Activated CD8-positive, alpha-beta memory T cell treated with anti-CD3 and anti-CD28 coated beads for 4 hours (primary cell): Measurements from ENCODE around the gene ADNP.
A peak's percentile ranks its signal among the peaks of the same experiment; 100 is the strongest.
"Not testable (repeated sequence)": the region's sequence is repeated elsewhere in the genome, so short reads cannot be mapped to it uniquely, and the experiment has no call there.

Experiments
- DNase-seq, 2 donors: peaks; one replicate each; pipeline ENCODE4 v3.0.0-alpha.2; 2020; ENCODE audit warnings: low read depth in 2 of 2

Gene ADNP

DNA sequence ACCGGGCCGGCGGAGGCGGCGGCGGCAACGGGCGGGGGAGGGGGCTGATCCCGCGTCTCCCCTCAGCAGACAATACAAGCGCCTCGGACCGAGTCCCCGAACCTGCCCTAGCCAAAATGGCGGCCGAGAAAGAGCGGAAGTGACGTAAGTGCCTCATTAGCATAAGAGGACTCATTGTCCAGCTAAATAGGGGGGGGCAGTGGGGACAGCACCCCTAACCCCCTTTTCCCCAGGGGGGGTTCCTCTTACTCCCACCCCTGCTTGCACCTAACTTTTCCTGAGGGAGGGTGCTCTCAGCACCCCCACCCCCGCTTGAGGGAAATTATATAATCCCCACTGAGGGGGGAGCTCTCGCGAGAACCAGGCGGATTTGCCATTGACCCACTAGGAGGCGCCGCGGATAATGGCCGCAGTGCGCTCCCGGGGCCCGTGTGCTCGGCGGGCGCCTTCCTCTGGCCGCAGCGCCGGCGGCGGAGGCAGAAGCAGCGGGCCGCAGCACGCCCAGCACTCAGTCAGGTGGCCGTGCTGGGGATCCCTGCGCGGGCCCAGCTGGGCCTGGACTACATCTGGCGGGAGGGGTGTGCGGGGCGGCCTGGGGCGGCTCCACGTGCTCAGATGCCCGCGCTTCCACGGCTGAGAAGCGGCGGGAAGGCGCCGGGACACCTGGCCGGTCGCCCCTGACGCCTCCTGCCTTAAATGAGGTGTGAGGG is at the start of gene ADNP:
TSS of gene ADNP (minus strand) at position 132 of the 710 bp plus-strand sequence. CDS start 27,441 bp downstream, outside the sequence.
- peak; percentile 73 to 77 for DNase-seq

DNA sequence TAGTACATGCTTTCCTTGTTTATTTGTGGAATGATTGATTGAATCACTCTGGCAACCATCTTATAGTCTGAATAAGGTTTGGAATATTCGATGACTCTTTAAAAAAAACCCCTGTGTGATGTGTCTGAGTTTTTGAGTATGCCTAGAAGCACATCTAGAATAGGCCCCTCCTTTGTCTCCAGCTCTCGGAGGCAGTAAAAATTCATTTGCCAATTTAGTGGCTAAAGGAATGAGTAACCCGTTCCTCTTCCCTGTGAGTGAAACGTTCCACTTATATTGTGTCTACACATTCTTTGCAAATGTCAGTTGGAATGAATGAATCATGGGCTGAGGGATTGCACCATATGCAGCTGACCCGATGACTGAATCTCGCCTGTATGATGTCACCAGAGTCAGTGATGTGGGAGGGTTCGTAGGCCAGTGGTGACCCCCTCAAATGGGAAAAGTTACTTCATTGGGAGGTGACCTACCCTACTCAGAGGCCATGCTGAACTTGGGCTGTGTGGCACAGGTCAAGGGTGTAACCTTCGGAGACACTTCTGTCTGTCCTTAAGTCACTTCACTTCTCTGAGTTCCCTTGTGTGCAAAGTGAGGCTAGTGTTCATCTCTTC is 48.9 kb upstream of the ADNP start:
- DNase-seq, result no peak

DNA sequence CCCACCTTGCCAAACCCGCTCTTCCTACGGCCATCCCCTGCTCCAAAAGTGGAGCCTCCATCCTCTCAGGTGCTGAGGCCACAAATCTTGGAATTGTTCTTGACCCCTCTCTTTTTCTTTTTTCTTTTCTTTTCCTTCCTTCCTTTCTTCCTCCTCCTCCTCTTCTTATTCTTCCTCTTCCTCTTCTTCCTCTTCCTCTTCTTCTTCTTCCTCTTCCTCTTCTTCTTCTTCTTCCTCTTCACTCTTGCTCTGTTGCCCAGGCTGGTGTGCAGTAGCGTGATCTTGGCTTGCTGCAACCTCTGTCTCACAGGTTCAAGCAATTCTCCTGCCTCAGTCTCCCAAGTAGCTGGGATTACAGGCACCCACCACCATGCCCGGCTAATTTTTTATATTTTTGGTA is 47.3 kb upstream of the ADNP start:
- not testable (repeated sequence) for DNase-seq

DNA sequence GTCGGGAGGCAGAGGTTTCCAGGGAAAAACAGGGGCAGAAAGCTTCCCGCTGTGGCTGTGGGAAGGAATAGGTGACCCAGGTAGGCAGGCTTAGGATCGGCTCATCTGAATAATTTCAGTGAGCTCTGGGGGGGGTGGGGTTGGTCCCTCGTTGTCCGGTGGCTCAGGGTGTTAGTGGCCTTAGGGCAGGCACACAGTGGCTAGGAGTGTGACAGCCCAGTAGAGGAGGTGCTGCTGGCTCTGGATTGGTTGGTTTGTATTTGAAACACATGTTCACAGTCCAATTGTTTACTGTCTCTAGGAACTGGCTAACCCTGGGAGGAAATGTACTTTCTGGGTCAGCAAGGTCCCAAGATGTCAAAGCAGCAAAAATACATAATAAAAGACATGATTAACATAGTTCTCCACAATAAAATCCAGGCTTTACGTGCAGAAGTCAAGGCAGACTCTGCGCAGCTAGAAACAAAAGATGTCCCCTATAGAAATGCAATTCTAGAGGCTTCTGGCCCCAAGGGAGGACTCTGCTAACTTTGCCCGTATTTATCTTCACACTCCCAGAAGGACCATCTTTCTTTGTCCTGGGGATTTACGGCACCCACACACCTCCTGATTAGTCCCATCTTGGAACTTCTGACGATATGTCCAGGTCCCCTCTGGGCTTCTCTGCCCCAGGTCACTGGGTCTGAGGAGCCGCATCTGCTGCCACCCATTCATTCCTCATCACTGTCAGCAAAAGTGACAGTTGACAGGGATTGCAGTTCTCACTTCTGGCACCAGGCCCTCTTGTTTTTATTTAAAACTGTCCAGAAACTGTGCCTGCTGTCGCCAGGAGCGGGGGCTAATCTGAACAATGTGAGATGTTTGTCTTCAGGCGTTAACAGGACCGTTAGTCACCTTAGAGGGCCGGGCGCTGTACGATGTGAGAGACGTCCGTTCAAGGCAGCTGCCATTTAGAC is 46.1 kb upstream of the ADNP start:
- DNase-seq, result no peak

DNA sequence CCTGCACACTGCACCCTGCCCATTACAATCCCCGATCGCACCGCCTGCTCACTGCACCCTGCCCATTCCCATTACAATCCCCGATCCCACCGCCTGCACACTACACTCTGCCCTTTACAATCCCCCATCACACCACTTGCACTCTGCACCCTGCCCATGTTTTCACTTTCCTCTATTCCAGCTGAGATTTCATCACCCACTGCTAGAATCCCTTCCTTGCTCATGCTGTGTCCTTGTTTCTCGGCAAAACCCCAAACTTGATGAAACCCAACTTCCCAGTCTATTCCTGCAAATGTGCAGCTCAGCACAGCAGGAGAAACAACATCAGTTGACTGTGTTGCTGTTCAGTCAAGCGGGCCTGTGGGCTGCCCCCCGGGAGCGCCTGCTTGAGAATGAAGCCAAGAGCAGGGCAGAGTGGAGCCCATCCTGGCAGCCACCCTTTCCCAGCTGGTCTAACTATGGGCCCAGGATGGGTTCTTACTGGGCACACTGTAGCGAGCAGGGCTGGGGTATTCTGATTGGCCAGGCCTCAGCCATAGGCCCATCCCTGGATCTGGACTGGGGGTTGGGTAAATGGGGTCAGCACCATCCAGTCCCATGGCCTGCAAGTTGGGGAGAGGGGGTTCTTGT is 44.6 kb upstream of the ADNP start:
- DNase-seq, result no peak

DNA sequence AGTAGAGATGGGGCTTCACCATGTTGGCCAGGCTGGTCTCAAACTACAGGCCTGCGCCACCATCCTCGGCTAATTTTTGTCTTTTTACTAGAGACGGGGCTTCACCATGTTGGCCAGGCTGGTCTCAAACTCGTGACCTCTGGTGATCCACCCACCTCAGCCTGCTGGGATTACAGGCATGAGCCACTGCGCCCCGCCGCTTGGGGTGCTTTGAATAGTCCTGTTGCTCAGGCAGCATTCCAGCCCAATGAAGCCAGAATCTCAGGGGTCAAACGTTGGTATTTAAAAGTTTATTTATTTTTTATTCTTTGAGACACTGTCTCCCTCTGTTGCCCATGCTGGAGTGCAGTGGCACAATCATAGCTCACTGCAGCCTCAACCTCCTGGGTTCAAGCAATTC is 38.7 kb upstream of the ADNP start:
- no peak for DNase-seq

DNA sequence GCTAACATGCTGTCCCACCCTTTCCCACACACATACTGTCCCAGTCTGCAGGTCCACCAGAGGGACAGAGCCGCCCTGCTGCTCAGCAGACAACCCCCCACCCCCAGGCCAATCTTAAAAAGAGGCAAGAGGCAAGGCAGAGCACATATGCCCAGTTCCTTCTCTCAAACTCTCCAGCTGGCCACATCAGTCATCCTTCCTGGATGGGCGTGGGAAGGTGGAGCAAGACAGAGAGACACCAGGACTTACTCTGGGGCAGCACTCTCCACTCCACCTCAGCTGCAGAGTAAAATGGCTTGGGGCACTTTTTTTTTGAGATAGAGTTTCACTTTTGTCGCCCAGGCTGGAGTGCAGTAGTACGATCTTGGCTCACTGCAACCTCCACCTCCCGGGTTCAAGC is 38.2 kb upstream of the ADNP start:
- no peak for DNase-seq

DNA sequence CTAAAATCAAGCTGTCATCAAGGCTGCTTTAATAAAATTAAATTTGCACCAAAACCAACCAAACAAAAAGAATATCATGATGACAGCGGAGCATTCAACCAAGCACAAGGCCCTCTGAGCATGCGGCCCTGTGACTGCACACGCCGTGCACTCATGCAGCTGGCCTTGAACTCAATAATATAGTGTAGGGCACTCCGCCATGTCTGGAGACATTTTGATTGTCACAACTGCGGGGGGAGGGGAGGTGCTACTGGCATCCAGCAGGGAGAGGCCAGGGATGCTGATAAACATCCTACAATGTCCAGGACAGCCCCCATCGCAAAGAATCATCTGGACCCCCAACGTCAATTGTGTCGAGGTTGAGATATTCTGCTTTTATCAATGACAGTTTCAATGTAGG is 37.1 kb upstream of the ADNP start:
- DNase-seq, result no peak

DNA sequence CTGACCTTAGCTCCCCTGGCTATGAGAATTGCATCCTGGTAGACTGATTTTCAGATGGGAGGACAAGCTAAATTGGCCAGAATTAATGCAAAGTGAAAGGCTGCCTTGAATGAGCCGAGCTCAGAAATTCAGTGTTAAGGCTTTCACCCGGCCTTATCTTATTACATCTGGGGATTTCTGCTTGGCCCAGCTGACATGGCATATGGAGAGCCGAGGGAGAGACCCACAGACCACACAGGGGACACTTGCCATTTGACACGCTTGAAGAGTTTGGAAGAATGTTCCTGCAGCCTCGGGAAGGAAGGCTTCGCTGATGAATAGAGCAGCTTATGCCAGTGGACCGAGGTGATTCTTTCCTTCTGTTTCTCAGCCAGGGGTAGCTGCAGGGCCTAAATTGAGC is 36.3 kb upstream of the ADNP start:
- DNase-seq, result no peak

DNA sequence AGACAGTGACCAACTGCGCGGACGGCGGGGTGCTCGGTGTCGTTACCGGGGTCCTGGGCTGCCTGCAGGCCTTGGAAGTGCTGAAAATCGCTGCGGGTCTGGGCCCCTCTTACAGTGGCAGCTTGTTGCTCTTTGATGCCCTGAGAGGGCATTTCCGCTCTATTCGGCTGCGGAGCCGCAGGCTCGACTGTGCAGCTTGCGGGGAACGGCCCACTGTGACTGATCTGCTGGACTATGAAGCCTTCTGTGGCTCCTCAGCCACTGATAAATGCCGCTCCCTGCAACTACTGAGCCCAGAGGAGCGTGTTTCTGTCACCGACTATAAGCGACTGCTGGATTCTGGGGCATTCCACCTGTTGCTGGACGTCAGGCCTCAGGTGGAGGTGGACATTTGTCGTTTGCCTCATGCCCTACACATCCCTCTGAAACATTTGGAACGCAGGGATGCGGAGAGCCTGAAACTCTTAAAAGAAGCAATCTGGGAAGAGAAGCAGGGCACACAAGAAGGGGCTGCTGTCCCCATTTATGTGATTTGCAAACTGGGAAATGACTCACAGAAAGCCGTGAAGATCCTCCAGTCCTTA is 28.4 kb upstream of the ADNP start:
- DNase-seq, result no peak

DNA sequence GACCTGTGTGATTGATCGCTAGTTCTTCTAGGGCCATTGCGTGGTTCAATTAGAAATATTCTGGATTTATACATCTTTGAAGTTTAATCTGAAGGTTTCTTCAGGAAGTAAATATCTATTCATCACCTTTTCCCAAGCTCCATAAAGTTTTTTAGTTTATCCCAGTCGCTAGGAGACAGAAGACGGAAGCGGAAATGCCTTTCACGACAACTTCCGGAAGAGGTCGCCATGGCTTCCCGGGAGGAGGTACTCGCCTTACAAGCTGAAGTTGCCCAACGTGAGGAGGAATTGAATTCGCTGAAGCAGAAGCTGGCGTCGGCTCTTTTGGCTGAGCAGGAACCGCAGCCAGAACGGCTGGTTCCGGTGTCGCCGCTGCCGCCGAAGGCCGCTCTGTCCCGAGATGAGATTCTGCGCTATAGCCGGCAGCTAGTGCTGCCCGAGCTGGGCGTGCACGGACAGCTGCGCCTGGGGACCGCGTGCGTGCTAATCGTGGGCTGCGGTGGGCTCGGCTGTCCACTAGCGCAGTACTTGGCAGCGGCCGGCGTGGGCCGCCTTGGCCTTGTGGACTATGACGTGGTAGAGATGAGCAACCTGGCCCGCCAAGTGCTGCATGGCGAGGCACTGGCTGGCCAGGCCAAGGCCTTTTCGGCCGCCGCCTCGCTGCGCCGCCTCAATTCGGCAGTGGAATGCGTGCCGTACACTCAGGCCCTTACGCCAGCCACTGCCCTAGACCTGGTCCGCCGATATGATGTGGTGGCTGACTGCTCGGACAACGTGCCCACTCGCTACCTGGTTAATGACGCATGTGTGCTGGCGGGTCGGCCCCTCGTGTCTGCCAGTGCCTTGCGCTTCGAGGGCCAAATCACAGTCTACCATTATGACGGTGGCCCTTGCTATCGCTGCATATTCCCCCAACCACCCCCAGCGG is 27.6 kb upstream of the ADNP start, which contains the start of gene MOCS3:
TSS of gene MOCS3 (plus strand) at position 204 of the 928 bp plus-strand sequence. CDS start at position 229, 25 bp downstream.
- peak; percentile 68 to 73 for DNase-seq

DNA sequence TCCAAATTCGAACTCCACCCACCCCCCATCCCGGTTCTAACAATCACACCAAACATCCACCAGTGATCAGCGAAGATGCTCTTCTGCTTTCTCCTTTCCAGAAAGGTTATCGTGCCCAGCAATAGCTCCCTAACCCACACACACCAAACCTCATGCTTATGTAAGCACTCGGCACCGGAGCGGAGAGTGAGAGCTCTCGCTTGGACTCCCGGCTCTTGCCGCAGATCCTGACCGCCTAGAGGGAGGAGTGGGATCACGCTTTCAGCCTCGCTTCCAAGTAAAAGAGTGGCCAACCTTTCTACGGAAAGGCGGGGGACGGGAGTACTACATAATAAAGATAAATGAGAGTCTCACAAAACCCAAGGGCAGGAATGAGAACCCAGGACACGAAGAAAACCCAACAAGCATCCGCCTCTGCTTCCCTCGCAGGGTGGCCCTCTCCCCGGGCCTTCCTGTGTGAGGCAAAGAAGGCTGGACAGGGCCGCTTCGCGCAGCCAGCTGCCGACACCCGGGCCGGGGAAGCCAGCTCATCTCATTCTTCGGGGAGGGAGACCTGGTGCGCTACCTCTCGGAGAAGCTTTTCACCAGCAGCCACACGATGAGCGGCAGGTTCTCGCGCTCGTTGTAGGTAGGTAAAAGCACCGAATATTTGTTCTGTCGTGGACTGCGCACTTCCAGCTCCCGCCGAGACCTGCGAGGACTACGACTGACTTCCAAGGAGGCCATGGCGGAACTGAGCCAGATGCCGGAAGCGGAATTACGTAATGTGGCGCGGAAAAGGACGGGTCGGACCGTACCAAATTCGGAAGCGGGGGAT is 26.8 kb upstream of the ADNP start, which contains the start of gene DPM1:
TSS of gene DPM1 (minus strand) at position 735 of the 817 bp plus-strand sequence. CDS start at position 726, 9 bp downstream.
- peak; percentile 71 to 76 for DNase-seq

DNA sequence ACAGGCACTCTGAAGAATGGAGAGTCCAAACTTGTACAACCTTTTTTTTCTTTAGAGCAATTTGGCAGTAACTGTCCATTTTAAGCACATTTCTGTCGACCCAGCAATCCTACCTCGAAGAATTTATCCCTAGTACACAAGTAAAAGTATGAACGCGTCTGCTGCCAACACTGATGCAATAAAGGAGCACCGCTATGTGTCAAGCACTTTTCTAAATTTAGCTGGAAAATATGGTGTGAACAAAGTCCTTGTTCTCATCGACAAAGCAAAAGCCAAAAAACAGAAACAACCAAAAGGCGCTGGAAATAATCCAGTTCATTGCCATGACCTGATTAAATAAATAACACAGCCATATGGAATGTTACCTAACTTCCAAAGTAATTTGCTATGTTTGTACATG is 26.0 kb upstream of the ADNP start:
- DNase-seq, result no peak

DNA sequence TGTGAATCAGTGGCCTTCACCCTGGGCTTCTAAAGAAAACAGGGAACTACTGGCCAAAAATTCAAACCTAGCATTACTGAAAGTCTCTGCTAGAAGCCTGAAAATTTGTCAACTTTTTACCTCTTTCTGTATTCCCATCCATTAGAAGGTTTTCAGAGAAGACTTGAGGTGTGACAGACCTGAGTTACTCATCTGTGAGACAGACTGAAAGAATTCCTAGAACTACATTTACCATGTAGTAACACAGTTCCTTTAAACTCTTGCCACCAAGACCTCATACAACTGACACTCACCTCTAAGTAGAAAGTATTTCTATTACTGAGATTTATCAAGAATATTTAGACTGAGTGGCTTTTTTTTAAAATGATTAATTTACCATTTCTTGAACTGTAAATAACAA is 22.6 kb upstream of the ADNP start:
- DNase-seq, result no peak

DNA sequence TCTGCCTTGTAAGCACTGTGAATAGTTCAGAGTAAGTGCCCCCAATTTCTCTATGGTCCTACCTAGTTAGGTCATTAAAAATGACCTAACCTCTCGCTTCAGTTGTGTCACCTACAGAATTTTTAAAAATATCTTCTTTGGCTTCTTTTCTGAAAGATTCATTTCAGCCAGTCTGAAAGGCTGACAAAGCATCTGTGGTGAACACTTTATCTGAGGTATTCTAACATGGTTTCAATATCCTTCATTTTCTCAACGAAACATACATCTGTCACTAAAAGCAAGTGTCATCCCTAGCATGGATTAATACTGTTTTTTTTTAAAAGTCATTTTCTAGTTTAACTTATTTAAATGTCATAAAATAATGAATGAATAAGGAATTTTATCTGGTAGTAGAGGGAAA is 22.0 kb upstream of the ADNP start:
- DNase-seq, result no peak

DNA sequence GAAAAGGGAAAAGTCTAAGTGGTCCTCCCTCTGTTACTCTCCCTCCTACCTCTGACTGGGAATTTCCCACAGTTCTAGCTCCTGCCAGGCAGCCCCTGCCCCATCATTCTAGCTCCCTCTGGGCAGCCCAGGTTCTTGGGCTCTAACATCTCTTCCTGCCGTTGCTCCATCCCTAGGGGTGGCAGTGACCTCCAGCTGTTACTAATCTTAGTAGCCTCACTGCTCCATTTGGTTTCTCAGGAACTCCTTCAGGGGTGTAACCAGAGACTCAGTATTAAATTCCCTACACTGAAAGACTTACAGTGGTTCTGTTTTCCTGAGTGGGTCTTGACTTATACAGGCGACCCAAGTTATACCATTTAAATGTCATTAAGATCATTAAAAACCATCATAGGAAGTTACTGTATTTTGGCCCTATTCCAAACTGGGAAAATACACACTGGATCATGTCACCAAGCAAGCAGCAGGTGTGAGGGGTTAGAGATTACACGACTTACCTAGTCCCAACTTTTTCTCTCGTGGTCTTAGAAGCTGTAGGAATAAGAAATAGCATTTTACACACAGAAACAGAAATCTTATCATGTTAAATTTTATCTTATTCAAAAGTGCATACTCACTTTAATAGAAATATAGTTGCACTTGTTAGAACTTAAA is 17.0 kb upstream of the ADNP start:
- DNase-seq, result no peak

DNA sequence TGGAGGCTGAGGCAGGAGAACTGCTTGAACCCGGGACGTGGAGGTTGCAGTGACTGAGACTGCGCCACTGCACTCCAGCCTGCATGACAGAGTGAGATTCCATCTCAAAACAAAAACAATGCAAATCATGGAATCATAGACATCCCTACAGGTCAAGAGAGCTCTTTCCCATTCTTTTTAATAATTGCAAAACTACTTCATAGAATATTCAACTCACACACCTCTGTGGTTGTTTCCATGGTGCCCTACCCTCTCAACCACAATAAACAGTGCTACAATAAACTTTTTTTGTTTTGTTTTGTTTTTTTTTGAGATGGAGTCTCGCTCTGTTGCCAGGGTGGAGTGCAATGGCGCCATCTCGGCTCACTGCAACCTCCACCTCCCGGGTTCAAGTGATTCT is 11.8 kb upstream of the ADNP start:
- no peak for DNase-seq

DNA sequence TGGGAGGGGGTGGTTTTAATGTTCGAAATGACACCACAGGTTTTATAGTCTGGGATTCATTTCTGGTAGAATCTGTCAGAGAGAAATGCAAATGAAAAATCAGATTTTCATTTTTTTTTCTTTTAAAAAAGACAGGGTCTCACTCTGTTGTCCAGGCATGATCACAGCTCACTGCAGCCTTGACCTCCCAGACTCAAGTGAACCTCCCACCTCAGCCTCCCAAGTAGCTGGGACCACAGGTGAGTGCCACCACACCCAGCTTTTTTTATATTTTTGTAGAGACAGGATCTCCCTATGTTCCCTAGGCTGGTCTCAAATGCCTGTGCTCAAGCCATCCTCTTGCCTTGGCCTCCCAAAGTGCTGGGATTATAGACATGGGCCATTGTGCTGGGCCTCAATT is 2.4 kb upstream of the ADNP start:
- DNase-seq, result no peak
